ENCODE results near the gene FBLIM1.

Gene FBLIM1, protein sequence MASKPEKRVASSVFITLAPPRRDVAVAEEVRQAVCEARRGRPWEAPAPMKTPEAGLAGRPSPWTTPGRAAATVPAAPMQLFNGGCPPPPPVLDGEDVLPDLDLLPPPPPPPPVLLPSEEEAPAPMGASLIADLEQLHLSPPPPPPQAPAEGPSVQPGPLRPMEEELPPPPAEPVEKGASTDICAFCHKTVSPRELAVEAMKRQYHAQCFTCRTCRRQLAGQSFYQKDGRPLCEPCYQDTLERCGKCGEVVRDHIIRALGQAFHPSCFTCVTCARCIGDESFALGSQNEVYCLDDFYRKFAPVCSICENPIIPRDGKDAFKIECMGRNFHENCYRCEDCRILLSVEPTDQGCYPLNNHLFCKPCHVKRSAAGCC

DNA sequence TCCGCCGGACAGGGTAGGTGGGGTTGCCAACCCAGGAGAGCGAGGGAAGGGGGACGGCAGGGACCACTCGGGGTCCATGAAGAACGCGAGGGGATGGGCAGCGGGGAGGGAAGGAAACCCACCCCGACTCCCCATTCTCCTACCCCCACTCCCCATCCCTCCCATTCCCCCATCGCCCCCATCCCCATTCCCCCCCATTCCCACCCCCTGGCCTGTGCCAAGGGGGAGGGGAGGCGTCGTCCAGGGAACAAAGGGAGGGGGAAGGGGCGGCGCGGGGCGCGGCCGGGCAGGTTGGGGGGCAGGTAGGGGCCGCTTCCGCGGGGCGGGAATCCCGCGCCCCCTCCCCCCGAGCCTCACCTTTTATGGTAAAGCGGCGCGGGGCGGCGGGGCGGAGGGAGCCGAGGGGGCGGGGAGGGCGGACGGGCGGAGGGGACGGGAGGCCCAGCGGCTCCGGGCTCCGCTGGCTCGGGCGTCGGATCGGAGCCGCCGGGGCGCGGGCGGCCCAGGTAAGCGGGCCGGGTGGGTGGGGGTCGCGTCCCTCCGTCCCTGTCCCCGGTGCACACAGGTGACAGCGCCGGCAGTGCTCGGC is at the start of gene FBLIM1:
FBLIM1 (plus strand) TSS at position 453 of the 589 bp plus-strand sequence. CDS start 6,189 bp downstream, outside the sequence.
- DNase-seq, result no peak

DNA sequence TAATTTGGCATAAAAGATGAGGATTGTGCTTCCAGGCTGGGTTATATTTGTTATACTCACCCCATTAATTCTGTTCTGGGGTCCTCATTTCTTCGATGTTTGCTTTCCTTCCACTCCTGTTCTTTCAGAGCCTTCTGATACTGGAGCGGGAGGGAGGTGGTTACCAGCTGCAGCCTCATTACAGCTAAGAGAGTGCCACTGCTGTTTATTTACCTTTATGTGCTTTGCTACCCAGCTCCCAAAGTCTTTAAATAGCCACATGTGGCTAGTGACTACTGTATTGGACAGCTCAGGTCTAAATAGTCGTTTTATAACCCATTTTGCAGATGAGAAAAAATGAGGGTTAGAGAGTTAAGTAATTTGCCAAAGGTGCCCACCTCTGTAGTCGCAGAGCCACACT is 49.4 kb upstream of the FBLIM1 start:
- DNase-seq, result no peak

DNA sequence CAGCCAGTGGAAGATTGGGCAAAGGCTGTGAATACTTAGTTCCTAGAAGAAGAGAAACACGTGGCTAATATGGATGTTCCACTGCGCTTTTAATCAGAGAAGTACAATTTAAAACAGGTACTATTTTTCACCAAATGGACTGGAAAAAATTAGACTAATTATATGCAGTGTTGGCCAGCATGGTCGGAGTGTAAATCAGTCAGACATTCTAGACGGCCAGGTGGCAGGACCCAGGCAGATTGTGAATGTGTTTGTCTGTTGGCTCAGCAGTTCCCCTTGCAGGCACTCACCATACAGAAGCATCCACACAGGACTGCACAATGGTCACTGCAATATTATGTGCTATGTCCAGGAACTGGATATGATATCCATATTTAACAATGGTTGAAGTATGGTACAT is 46.4 kb upstream of the FBLIM1 start:
- DNase-seq, result no peak

DNA sequence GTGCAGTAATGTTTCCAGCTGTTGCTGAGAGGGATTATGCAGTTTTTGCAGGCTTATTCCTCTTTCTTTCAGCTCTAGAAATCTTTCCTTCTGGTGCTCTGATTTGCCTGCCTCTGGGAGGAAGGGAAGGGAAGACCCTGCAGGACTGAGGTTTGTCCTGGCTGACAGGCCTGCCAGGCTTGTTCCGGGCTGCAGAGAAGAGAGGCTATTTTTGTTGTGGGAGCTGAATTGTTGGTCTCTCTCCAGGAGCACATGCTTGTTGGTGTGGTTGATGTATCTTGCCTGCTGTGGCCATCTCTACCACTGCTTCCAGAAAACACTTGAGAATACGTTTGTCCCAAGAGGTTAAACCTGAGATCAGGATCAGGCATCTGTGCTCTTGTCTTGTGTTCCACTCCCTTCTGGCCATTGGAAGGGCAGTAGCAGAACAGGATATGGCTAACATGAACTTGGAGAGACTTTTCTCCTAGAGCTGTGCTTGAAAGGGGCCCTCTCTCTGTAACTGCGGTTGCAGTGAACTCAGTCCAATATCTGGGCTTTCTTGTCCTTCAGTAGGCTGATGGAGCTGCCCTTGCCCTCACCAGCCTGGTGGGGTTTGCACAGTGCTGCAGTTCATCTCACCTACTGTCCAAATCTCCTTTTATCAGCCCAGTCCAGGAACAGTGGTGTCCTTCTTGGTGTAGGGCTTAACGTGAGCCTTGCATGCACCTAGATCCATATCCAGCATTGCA is 44.0 kb upstream of the FBLIM1 start:
- no peak for DNase-seq

DNA sequence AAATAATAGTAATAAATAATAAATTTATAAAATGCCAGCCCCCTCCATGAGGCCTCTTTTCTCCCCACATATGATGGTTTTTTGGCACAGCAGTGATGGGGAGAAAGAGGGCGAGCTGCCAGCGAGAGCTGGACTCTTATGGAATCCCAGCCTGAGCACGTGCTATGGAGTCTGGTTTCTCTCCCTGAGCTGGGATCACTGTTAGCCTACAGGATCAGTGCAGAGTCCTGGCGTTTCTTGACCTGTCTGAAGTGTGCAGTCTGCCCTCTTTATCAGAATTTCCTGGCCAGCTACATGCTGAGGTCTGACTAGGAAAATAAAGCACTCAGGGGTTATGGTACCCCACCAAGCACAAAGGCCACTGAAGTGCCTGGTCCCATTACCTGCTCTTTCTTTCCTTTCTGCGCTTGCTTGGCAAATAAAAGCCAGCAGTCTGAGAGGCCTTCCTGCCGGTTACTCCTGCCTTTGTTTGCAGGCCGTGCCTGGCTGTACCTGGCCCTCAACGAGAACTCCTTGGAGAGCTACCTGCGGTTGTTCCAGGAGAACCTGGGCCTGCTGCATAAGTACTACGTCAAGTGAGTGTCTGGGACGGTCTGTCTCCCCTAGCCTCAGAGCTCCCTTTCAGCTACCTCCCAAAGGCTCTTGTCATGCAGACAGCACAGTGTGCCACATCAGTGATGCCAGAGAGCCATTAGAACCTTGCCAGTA is 41.0 kb upstream of the FBLIM1 start:
- DNase-seq, result no peak

DNA sequence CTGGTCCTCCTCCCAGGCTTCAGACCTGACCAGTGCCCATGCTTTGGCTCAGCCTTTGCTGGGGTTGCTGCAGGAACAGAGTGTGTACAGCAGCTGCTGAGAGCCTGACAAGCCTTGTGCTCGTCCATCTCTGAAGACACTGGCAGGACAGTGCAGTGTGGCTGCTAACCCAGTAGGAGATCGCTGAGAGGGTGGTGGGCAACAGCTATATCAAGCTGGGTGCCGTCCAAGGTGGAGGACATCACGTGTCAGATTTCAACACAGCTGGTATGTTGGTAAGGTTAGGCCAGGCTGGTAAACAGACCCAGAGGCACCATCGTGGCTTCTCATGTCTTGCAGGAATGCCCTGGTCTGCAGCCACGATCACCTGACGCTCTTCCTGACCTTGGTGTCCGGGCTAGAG is 40.4 kb upstream of the FBLIM1 start:
- DNase-seq, result no peak

DNA sequence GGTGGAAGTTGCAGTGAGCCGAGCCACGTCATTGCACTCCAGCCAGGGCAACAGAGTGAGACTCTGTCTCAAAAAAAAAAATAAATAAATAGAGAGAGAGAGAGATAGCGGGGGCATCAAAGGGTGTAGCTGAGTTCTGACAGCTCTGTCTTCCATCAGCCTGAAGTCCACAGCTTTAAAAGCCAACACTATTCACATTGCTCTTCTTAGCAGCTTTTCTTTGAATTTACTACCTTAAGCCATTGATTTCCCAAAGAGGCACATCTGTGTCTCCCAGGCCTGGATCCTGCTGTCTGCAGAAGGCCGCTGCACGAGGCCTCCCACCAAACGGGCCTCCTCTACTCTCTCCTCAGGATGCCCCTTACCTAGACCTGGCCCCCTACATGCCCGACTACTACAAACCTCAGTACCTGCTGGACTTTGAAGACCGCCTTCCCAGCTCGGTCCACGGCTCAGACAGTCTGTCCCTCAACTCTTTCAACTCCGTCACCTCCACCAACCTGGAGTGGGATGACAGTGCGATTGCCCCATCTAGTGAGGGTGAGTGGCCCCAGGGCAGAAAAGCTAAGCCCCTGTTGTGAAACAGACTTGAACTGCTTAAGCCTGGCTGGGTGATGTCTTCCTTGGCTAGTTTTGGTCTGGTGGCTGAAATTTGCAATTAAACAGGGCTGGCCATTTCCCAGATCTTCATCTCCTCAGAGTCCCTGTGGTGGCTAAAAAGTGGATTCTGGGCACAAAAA is 39.0 kb upstream of the FBLIM1 start:
- DNase-seq, result peak; percentile 37

DNA sequence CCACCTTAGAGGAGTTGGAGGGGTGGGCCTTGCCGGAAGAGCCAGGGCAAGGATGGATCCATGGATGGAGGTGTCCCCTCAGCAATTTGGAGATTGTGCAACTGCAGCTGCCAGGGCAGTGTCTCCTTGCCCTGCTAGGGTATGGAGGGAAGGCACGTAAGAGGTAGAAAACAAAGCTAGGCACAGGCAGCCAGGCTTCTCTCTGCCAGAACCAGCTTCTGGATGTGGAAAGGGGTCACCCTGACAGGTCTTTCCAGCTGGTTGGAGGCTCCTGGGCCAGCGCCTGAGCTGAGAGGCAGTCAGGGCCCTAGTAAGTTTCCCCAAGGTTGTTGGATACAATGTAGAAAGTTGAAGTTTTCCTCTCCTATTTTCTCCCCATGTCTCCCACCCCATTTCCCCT is 37.7 kb upstream of the FBLIM1 start:
- DNase-seq, result no peak

DNA sequence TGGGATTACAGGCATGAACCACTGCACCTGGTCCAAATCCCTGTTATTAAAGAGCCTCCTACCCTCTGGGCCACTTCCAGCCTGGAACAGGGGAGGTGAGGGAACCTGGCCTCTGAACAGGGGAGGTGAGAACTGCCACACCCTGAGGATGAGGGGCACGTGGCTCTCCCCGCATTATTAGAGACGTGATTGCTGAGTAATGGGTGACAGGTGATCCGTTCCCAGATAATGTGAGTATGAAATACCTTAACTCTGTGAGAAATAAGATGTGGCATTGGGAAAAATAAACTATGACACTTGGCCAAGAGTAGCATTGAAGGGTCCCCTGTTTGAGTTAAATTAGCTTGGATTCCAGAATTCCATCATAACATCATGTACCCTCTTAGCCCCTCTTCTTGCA is 36.2 kb upstream of the FBLIM1 start:
- DNase-seq, result no peak

DNA sequence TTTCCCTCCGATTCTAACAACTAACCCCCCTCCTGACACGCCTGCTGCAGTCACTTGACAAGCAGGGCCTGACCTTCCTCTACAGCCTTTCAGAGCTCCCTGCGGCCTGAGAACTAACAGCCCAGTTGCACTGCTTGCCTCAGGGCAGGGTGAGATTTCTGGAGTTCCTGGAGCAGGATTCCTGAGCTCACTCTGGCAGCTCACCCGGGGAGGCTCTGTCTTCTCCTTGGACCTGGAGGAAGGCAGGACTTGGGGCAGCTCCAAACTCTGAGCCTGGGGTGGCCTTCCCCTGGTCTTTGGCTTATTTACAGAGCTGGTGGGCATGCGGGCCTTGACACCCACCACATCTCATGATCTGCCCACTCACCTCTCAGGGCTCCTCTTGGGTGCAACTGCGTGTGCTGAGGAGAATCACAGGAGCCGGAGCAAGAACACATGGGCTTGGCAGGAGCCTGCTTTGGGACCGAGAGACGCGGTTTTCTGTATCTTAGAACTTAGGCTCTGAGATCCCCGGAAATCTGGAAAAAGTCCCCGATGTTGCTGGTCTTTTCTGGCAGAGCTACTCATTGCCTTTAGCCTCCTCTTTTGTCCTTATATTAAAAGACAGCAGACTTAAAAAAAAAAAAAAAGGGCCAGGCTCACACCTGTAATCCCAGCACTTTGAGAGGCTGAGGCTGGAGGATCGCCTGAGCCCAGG is 35.6 kb upstream of the FBLIM1 start:
- no peak for DNase-seq

DNA sequence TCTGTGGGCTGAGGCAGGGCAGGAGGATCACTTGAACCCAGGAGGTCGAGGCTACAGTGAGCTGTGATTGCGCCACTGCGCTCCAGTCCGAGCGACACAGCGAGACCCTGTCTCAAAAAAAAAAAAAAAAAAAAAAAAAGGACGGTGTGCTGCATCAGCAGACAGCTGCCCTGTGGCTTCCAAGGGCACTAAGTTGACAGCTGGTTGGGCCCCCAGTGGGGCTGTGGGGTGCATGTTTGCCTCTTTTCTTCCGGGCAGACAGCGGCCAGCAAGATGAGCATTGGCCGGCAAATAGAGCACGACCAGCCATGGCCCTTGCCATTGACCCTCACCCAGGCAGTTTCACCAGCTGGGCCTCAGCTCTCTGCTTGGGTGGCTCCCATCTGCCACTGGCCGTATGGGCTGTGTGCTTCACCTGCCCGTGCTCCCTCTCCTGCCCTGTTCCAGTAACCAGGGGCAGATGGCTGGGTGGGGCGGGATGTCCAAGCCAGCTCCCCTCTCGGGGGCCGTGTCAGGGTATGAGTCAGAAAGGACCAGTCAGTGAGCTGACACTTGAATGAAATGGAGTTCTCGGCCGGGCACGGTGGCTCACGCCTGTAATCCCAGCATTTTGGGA is 34.9 kb upstream of the FBLIM1 start:
- DNase-seq, result no peak

DNA sequence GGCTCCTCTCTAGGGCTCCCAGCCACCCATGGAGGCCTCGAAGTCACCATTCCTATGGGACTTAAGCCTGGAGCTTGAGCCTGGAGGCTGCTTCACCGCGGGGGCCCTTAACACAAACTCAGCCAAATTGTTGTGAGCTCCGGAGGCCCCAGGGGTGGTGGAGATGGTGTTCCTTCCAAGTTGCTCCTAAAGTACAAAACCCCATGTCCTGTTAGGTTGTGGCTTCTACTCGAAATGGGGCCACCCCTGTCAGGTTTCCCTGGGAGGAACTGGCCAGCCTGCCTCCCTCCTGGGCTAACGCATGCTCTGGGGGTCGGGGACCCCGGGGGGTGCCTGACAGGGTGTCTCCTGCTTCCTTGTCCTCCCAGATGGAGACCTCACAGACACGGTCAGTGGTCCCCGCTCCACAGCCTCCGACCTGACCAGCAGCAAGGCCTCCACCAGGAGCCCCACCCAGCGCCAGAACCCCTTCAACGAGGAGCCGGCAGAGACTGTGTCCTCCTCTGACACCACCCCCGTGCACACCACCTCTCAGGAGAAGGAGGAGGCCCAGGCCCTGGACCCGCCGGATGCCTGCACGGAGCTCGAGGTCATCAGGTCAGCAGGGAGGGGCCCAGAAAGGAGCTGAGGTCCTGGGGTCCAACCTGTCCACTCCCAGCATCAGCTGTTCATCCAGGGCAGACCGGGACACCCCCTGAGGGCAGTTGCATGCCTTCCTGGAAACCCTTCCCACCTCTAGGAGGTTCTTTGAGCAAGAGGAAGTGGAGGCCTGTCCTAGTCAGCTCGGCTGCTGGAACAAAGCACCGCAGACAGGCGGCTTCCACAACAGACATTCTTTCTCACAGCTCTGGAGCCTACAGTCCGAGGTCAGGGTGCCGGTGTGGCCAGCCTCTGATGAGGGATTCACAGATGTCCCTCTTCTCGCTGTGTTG is 33.4 kb upstream of the FBLIM1 start:
- no peak for DNase-seq

DNA sequence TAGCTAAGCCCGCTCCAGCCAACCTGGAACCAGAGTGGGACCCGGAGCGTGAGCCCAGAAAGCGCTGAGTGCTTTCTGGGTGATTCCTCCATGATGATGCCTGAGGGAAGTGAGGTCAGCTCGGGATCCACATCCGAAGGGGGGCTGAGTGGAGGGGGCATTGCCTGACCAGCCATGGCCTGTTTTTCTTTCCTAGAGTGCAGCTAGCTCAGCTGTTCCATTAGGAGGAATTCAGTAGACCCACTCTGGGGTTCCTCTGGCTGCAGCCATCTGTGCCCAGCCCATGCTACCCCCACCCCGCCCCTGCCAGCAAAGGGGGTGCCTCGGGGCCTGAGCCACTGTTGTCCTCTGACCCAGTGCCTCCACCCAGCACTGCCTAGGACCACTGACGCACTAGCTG is 32.1 kb upstream of the FBLIM1 start:
- no peak for DNase-seq

DNA sequence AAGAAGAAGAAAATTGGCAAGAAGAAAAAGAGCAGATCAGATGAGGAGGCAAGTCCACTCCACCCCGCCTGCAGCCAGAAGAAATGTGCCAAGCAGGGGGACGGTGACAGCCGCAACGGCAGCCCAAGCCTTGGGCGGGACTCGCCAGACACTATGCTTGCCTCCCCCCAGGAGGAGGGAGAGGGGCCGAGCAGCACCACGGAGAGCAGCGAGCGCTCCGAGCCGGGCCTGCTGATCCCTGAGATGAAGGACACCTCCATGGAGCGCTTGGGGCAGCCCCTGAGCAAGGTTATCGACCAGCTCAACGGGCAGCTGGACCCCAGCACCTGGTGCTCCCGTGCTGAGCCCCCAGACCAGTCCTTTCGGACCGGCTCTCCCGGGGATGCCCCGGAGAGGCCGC is 31.6 kb upstream of the FBLIM1 start:
- no peak for DNase-seq

DNA sequence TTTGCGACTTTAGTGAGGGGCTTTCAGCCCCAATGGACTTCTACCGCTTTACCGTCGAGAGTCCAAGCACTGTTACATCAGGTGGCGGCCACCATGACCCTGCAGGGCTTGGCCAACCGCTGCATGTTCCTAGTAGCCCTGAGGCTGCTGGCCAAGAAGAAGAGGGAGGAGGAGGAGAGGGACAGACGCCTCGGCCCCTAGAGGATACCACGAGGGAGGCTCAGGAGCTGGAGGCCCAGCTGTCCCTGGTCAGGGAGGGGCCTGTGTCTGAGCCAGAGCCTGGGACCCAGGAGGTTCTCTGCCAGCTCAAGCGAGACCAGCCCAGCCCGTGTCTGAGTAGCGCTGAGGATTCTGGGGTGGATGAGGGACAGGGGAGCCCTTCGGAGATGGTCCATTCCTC is 31.2 kb upstream of the FBLIM1 start:
- DNase-seq, result no peak

DNA sequence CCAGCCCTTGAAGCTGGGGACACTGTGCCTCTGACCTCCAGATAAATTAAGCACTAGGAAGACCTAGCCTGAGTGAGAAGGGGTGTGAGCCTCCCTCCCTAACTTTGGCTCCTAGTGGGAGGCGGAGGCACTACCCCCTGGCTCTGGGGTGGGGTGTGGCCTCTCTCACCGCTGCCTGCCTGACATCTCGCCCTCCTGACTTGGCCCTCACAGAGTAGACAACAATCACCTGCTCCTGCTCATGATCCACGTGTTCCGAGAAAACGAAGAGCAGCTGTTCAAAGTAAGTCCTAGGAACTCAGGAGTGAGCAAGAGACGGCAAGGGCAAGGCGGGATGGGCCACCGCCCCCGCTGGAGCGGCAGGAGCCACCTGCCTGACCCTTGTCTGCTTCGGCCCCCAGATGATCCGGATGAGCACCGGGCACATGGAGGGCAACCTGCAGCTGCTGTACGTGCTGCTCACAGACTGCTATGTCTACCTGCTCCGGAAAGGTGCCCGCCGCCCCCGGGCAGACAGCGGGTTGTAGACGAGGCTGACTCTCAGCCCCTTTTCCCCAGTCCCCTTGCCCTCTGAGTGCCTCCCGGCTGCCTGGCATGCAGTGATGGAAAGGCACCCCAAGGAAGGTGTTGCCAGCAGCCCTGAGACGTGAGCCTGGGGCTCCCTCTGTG is 30.6 kb upstream of the FBLIM1 start:
- DNase-seq, result no peak

DNA sequence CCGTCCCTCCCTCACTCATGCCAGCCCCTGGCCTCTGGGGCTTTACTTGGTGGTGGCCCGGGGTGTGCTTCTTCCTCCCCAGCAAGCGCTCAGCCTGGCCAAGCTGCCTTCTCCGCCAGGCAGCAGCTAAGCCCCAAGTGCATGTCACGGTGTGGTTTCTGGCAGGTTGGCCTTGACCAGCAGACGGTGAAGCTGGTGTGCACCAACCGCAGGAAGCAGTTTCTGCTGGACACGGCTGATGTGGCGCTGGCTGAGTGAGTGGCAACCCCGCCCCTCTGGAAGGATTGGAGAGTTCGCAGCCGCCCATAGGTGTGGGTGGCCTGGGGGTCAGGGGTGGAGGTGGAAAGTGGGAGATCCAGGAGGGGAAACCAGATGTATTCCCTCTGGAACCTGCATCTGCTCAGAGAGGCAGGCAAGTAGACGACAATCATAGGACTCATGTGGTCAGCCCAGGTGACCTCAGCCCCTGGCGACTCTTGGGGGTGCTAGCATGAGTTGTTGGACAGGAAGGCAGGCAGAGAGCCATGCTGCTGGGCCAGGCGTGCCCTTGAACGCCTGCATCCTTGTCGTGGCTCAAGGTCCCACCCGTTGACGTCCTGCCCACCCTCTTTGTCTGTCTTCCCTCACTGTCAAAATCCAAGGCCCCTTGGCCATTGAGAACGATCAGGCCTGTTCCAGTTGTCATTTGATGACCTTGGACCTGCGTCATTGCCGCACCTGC is 29.5 kb upstream of the FBLIM1 start:
- no peak for DNase-seq

DNA sequence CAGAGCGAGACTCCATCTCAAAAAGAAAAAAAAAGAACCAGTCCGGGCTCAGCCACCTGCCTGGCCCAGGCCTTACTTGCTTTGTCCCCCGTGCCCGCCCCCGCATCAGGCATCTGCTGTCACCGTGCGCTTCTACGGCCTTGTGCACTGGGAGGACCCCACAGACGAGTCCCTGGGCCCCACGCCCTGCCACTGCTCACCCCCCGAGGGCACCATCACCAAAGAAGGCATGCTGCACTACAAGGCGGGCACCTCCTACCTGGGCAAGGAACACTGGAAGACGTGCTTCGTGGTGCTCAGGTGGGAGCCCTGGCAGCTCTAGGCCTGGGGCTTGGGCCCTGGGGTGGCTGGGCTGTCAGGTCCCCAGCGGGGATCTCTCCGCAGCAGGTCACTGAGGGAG is 28.2 kb upstream of the FBLIM1 start:
- no peak for DNase-seq

DNA sequence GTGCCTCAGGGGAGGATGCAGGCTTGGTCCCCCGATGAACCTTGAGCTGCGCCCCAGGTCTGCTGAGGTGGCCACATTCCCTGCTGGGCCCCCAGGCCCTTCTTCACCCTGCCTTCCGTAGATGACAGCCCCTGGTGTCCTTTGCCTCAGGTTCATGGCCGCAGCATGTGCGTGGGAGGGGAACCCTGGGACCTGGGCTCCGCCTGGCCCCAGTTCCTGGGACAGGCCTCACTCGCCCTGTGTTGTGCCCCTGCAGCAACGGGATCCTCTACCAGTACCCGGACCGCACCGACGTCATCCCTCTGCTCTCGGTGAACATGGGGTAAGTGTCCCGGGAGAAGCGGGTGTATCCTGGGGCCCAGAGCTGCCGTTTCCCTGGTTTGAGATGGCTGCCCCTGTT is 27.7 kb upstream of the FBLIM1 start:
- no peak for DNase-seq
